ENCODE data around the gene PRR14. TPM values are rescaled to one million over a fixed set of nuclear protein-coding genes. Genes with fewer than 3 reads are reported as not detected.

PRR14 gene
- total RNA-seq, 1 donor from 2014 or later, result 27.3 TPM

DNA sequence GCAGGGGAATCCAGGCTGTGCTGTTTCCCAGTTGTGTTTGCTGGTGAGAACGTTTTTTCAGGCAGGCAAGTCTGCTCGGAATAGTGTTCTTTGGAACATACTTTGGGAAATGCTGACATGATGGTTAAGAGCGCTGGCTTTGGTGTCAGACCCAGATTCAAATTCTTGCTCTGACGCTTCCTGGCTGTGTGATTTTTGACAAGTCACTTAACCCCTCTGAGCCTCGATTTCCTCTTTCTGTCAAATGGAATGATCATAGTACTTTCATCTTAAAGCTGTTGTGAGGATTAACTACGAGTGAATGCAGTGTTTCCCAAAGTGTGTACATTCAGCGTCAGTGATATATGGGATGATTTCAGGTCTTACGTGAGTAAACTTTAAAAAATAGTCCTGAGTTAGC, 12.3 kb downstream of the PRR14 start:
- H3K36me3 Mint-ChIP-seq (ENCODE audit: low read depth, unreplicated experiment), result peaks cover 32% of the 10 kb centered on the region
- no peak overlapping the region for H3K4me2 ChIP-seq (ENCODE audit: low read length)
- H3K9ac ChIP-seq (ENCODE audit: low read length), result peak overlapping the region; percentile 22
- DNase-seq (ENCODE audit: low read depth) (no peak), FAIRE-seq (no peak)
- H3K79me2 ChIP-seq (ENCODE audit: insufficient read depth, low read length), result peaks cover 76% of the 10 kb centered on the region
- no peak overlapping the region for H3K27ac Mint-ChIP-seq (ENCODE audit: unreplicated experiment)
- peaks cover 75% of the 10 kb centered on the region for H4K20me1 ChIP-seq (ENCODE audit: insufficient read depth, low read length)
- no peak overlapping the region for H3K27ac ChIP-seq (ENCODE audit: low read depth, low read length)
- H3K36me3 ChIP-seq (ENCODE audit: insufficient read depth, low read length), result peaks cover 37% of the 10 kb centered on the region
- no peaks in the 10 kb centered on the region for H3K9me3 ChIP-seq (ENCODE audit: insufficient read depth, low read depth, low read length)
- H3K27me3 Mint-ChIP-seq (ENCODE audit: low read depth, unreplicated experiment), result no peaks in the 10 kb centered on the region
- H3K4me3 Mint-ChIP-seq (ENCODE audit: unreplicated experiment), result peak overlapping the region; percentile 69
- peaks cover 23% of the 10 kb centered on the region for H3K4me1 ChIP-seq (ENCODE audit: insufficient read depth, low read length)
- H3K4me1 Mint-ChIP-seq (ENCODE audit: low read depth, unreplicated experiment), result peaks cover 25% of the 10 kb centered on the region
- TF ChIP-seq CTCF (IDR thresholded peaks at IDR 0.05; ENCODE audit: insufficient read depth, low read depth, low read length) (no peak), EZH2 (IDR thresholded peaks at IDR 0.05; ENCODE audit: insufficient read depth, low read length) (no peak)
- no peaks in the 10 kb centered on the region for H3K9me3 Mint-ChIP-seq (ENCODE audit: unreplicated experiment)
- H2AFZ ChIP-seq (ENCODE audit: low read depth, low read length), result no peak overlapping the region
- H3K4me3 ChIP-seq (ENCODE audit: insufficient read depth, low read depth, low read length), result no peak overlapping the region
- no peaks in the 10 kb centered on the region for H3K27me3 ChIP-seq (ENCODE audit: insufficient read depth, low read length)

DNA sequence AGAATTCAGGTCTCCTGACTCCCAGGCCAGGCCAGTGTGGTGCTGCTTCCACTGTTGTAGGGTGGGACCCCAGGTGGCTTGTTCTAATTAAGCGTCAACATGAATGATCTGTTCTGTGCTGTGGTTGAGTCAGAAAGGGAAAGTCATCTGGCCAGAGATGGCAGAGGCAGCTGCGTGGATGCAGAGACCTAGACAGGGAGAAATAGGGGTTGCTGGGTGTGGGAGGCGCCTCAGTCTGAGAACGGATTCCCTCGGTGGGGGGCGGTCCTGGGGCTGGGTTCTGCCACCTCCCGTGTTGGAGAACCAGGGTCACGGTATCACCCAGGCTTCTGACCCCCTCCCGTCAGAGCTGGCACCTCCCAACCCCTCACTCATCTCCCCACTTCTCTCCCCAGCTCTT, 13.1 kb downstream of the PRR14 start:
- no peaks in the 10 kb centered on the region for H3K27me3 ChIP-seq (ENCODE audit: insufficient read depth, low read length)
- peaks cover 25% of the 10 kb centered on the region for H3K4me1 Mint-ChIP-seq (ENCODE audit: low read depth, unreplicated experiment)
- peaks cover 31% of the 10 kb centered on the region for H3K36me3 Mint-ChIP-seq (ENCODE audit: low read depth, unreplicated experiment)
- no peak for FAIRE-seq
- TF ChIP-seq CTCF (IDR thresholded peaks at IDR 0.05; ENCODE audit: insufficient read depth, low read depth, low read length), result no peak
- TF ChIP-seq EZH2 (IDR thresholded peaks at IDR 0.05; ENCODE audit: insufficient read depth, low read length), result no peak
- H3K4me1 ChIP-seq (ENCODE audit: insufficient read depth, low read length), result peaks cover 23% of the 10 kb centered on the region
- no peak overlapping the region for H3K4me3 ChIP-seq (ENCODE audit: insufficient read depth, low read depth, low read length)
- no peak overlapping the region for H3K27ac Mint-ChIP-seq (ENCODE audit: unreplicated experiment)
- no peak for DNase-seq (ENCODE audit: low read depth)
- H3K27me3 Mint-ChIP-seq (ENCODE audit: low read depth, unreplicated experiment), result no peaks in the 10 kb centered on the region
- H3K9me3 Mint-ChIP-seq (ENCODE audit: unreplicated experiment), result no peaks in the 10 kb centered on the region
- peak overlapping the region; percentile 30 for H3K4me2 ChIP-seq (ENCODE audit: low read length)
- no peak overlapping the region for H3K27ac ChIP-seq (ENCODE audit: low read depth, low read length)
- H3K36me3 ChIP-seq (ENCODE audit: insufficient read depth, low read length), result peaks cover 40% of the 10 kb centered on the region
- peaks cover 78% of the 10 kb centered on the region for H4K20me1 ChIP-seq (ENCODE audit: insufficient read depth, low read length)
- H3K4me3 Mint-ChIP-seq (ENCODE audit: unreplicated experiment), result no peak overlapping the region
- H2AFZ ChIP-seq (ENCODE audit: low read depth, low read length), result no peak overlapping the region
- H3K79me2 ChIP-seq (ENCODE audit: insufficient read depth, low read length), result peaks cover 76% of the 10 kb centered on the region
- H3K9me3 ChIP-seq (ENCODE audit: insufficient read depth, low read depth, low read length), result no peaks in the 10 kb centered on the region
- H3K9ac ChIP-seq (ENCODE audit: low read length), result peak overlapping the region; percentile 22

DNA sequence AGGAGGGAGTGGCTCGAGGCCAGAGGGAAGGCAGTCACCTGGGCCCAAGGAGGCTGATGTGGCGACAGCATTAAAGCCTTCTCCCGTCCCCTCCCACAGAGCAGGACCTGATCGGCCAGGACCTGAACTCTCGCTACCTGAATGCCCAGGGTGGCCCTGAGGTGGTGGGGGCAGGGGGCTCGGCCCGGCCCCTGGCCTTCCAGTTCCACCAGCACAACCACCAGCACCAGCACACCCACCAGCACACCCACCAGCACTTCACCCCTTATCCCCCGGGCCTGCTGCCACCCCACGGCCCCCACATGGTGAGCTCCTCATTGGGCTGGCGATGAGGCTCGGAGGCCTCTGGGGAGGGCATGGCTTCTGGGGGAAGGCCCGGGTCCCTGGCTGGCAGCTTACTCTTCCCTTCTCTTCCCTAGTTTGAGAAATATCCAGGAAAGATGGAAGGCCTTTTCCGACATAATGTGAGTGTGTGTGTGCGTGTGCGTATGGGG, 13.9 kb downstream of the PRR14 start:
- H3K9me3 ChIP-seq (ENCODE audit: insufficient read depth, low read depth, low read length), result no peaks in the 10 kb centered on the region
- FAIRE-seq (no peak), DNase-seq (ENCODE audit: low read depth) (no peak)
- H2AFZ ChIP-seq (ENCODE audit: low read depth, low read length), result no peak overlapping the region
- H3K27ac ChIP-seq (ENCODE audit: low read depth, low read length), result no peak overlapping the region
- no peaks in the 10 kb centered on the region for H3K27me3 Mint-ChIP-seq (ENCODE audit: low read depth, unreplicated experiment)
- H3K4me1 ChIP-seq (ENCODE audit: insufficient read depth, low read length), result peaks cover 23% of the 10 kb centered on the region
- peaks cover 31% of the 10 kb centered on the region for H3K36me3 Mint-ChIP-seq (ENCODE audit: low read depth, unreplicated experiment)
- H4K20me1 ChIP-seq (ENCODE audit: insufficient read depth, low read length), result peaks cover 82% of the 10 kb centered on the region
- no peaks in the 10 kb centered on the region for H3K9me3 Mint-ChIP-seq (ENCODE audit: unreplicated experiment)
- no peak overlapping the region for H3K9ac ChIP-seq (ENCODE audit: low read length)
- H3K27me3 ChIP-seq (ENCODE audit: insufficient read depth, low read length), result no peaks in the 10 kb centered on the region
- no peak overlapping the region for H3K4me3 ChIP-seq (ENCODE audit: insufficient read depth, low read depth, low read length)
- no peak overlapping the region for H3K4me3 Mint-ChIP-seq (ENCODE audit: unreplicated experiment)
- no peak overlapping the region for H3K4me2 ChIP-seq (ENCODE audit: low read length)
- TF ChIP-seq EZH2 (IDR thresholded peaks at IDR 0.05; ENCODE audit: insufficient read depth, low read length) (no peak), CTCF (IDR thresholded peaks at IDR 0.05; ENCODE audit: insufficient read depth, low read depth, low read length) (no peak)
- no peak overlapping the region for H3K27ac Mint-ChIP-seq (ENCODE audit: unreplicated experiment)
- H3K36me3 ChIP-seq (ENCODE audit: insufficient read depth, low read length), result peaks cover 42% of the 10 kb centered on the region
- peaks cover 74% of the 10 kb centered on the region for H3K79me2 ChIP-seq (ENCODE audit: insufficient read depth, low read length)
- peaks cover 25% of the 10 kb centered on the region for H3K4me1 Mint-ChIP-seq (ENCODE audit: low read depth, unreplicated experiment)

Measured in astrocyte (in vitro differentiated cells and primary cell).